Measurements from ENCODE around the gene ENTREP1. TPM values are rescaled to one million over a fixed set of nuclear protein-coding genes. Genes with fewer than 3 reads are reported as not detected.

Gene ENTREP1
- total and polyA plus RNA-seq, 4 donors = 0.07 to 0.33 (median 0.12) TPM

DNA sequence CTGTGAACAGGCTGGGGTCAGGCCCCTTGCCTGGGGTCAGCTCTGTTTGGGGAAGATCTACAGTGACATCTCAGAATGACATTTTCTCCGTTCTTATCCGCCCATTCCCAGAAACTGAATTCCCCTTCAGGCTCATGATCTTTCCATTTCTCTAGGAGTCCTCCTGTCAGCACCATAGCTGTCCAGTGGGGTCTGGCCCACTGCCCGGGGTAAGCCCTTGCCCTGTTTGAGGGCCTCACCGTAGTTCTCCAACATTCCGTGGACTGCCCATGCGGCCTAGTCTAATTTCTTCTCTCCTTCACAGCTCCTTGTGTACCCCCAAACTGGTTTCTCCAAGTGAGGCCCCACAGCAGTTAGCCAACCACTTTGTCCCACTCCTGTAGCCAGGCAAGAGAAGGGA, 68.4 kb downstream of the ENTREP1 start (continued):
- TF ChIP-seq, protein P1, sequence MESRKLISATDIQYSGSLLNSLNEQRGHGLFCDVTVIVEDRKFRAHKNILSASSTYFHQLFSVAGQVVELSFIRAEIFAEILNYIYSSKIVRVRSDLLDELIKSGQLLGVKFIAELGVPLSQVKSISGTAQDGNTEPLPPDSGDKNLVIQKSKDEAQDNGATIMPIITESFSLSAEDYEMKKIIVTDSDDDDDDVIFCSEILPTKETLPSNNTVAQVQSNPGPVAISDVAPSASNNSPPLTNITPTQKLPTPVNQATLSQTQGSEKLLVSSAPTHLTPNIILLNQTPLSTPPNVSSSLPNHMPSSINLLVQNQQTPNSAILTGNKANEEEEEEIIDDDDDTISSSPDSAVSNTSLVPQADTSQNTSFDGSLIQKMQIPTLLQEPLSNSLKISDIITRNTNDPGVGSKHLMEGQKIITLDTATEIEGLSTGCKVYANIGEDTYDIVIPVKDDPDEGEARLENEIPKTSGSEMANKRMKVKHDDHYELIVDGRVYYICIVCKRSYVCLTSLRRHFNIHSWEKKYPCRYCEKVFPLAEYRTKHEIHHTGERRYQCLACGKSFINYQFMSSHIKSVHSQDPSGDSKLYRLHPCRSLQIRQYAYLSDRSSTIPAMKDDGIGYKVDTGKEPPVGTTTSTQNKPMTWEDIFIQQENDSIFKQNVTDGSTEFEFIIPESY (IDR thresholded peaks at IDR 0.05) = no peak
- no peak for TF ChIP-seq RAD21 (IDR thresholded peaks at IDR 0.05)
- no peak for TF ChIP-seq YY1 (IDR thresholded peaks at IDR 0.05)

DNA sequence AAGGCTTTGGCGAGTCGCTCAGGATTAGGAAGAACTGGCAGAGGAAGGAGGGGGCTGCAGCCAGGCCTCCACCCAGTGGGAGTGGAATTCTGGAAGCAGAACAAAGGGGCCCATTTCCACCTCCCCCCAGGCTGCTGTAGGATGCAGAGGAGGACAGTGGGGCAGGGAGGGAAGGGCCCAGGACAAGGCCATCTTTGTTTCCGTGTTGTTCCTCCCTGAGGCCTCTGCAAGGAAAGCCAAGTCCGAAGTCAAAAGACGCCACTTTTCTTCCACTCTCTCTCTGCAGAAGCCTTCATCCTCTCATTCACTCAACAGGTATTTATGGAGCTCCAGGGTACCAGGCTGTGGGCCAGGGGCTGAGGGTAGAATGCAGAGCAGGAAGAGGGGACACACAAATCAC, 70.7 kb downstream of the ENTREP1 start:
- no peak for DNase-seq (ENCODE audit: low spot score)
- WGBS = 94% methylated on average over 5 of the region's 5 CpGs
- H3K4me3 ChIP-seq (ENCODE audit: low read depth in 1 of 3, low read length in 3 of 3) = no peak overlapping the region

DNA sequence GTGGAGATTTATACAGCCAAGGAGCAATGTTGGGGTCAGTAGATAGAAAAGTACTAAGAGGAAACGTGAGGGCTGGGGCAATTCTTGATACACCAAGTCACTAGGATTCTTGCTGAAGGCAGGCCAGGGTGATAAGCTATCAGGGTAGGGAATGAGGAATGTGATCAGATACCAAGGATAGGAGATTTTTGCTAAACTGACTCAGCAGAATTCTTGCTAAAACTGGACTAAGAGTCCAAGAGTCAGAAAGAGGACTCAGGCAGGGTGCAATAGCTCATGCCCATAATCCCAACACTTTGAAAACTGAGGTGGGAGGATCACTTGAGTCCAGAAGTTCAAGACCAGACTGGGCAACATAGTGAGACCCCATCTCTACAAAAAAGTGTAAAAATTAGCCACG, 71.7 kb downstream of the ENTREP1 start:
- 85% methylated on average over 2 of the region's 2 CpGs for WGBS
- Histone ChIP-seq H3K27ac (ENCODE audit: low read depth in 1 of 2, low read length in 2 of 2) (no peak overlapping the region), H3K27me3 (ENCODE audit: control insufficient read depth in 4 of 4, insufficient read depth in 4 of 4, low read length in 3 of 4) (no peaks in the 10 kb centered on the region), H3K9ac (ENCODE audit: low read depth in 1 of 2, low read length in 2 of 2) (no peak overlapping the region), H3K36me3 (ENCODE audit: control insufficient read depth in 4 of 4, insufficient read depth in 3 of 4, low read depth in 1 of 4, low read length in 3 of 4) (no peaks in the 10 kb centered on the region), H3K4me1 (ENCODE audit: control insufficient read depth in 4 of 4, insufficient read depth in 4 of 4, low read length in 3 of 4) (no peaks in the 10 kb centered on the region), H3K4me3 (ENCODE audit: low read depth in 1 of 3, low read length in 3 of 3) (no peak overlapping the region), H3K9me3 (ENCODE audit: control insufficient read depth in 4 of 4, low read length in 3 of 4) (no peaks in the 10 kb centered on the region)
- no peak for DNase-seq (ENCODE audit: low spot score)
- TF ChIP-seq RAD21 (IDR thresholded peaks at IDR 0.05) (no peak), TAF1 (conservative IDR thresholded peaks at IDR 0.05) (no peak), JUND (IDR thresholded peaks at IDR 0.05) (no peak), SP1 (IDR thresholded peaks at IDR 0.05) (no peak), HNF4A (conservative IDR thresholded peaks at IDR 0.05) (no peak), RXRA (IDR thresholded peaks at IDR 0.05) (no peak), NR2F2 (IDR thresholded peaks at IDR 0.05) (no peak)
- TF ChIP-seq, protein P2, sequence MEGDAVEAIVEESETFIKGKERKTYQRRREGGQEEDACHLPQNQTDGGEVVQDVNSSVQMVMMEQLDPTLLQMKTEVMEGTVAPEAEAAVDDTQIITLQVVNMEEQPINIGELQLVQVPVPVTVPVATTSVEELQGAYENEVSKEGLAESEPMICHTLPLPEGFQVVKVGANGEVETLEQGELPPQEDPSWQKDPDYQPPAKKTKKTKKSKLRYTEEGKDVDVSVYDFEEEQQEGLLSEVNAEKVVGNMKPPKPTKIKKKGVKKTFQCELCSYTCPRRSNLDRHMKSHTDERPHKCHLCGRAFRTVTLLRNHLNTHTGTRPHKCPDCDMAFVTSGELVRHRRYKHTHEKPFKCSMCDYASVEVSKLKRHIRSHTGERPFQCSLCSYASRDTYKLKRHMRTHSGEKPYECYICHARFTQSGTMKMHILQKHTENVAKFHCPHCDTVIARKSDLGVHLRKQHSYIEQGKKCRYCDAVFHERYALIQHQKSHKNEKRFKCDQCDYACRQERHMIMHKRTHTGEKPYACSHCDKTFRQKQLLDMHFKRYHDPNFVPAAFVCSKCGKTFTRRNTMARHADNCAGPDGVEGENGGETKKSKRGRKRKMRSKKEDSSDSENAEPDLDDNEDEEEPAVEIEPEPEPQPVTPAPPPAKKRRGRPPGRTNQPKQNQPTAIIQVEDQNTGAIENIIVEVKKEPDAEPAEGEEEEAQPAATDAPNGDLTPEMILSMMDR (IDR thresholded peaks at IDR 0.05; ENCODE audit: low read depth, low read length, missing input control) = no peak
- TF ChIP-seq, protein P3, sequence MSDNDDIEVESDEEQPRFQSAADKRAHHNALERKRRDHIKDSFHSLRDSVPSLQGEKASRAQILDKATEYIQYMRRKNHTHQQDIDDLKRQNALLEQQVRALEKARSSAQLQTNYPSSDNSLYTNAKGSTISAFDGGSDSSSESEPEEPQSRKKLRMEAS (IDR thresholded peaks at IDR 0.05) = no peak

More for the DNA sequence above, 70.7 kb downstream of the ENTREP1 start:
- Histone ChIP-seq H3K27ac (ENCODE audit: low read depth in 1 of 2, low read length in 2 of 2) (no peak overlapping the region), H3K9me3 (ENCODE audit: control insufficient read depth in 4 of 4, low read length in 3 of 4) (no peaks in the 10 kb centered on the region), H3K9ac (ENCODE audit: low read depth in 1 of 2, low read length in 2 of 2) (no peak overlapping the region), H3K4me1 (ENCODE audit: control insufficient read depth in 4 of 4, insufficient read depth in 4 of 4, low read length in 3 of 4) (no peaks in the 10 kb centered on the region), H3K27me3 (ENCODE audit: control insufficient read depth in 4 of 4, insufficient read depth in 4 of 4, low read length in 3 of 4) (no peaks in the 10 kb centered on the region), H3K36me3 (ENCODE audit: control insufficient read depth in 4 of 4, insufficient read depth in 3 of 4, low read depth in 1 of 4, low read length in 3 of 4) (no peaks in the 10 kb centered on the region)
- TF ChIP-seq, protein P4, sequence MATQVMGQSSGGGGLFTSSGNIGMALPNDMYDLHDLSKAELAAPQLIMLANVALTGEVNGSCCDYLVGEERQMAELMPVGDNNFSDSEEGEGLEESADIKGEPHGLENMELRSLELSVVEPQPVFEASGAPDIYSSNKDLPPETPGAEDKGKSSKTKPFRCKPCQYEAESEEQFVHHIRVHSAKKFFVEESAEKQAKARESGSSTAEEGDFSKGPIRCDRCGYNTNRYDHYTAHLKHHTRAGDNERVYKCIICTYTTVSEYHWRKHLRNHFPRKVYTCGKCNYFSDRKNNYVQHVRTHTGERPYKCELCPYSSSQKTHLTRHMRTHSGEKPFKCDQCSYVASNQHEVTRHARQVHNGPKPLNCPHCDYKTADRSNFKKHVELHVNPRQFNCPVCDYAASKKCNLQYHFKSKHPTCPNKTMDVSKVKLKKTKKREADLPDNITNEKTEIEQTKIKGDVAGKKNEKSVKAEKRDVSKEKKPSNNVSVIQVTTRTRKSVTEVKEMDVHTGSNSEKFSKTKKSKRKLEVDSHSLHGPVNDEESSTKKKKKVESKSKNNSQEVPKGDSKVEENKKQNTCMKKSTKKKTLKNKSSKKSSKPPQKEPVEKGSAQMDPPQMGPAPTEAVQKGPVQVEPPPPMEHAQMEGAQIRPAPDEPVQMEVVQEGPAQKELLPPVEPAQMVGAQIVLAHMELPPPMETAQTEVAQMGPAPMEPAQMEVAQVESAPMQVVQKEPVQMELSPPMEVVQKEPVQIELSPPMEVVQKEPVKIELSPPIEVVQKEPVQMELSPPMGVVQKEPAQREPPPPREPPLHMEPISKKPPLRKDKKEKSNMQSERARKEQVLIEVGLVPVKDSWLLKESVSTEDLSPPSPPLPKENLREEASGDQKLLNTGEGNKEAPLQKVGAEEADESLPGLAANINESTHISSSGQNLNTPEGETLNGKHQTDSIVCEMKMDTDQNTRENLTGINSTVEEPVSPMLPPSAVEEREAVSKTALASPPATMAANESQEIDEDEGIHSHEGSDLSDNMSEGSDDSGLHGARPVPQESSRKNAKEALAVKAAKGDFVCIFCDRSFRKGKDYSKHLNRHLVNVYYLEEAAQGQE (IDR thresholded peaks at IDR 0.05) = no peak
- no peak for TF ChIP-seq TAF1 (conservative IDR thresholded peaks at IDR 0.05)
- TF ChIP-seq, protein P1 (IDR thresholded peaks at IDR 0.05) = no peak
- no peak for TF ChIP-seq RXRA (IDR thresholded peaks at IDR 0.05)
- no peak for TF ChIP-seq YY1 (IDR thresholded peaks at IDR 0.05)
- no peak for TF ChIP-seq FOXA2 (IDR thresholded peaks at IDR 0.05)
- no peak for TF ChIP-seq GABPA (IDR thresholded peaks at IDR 0.05 in 1 of 2, conservative IDR thresholded peaks at IDR 0.05 in 1 of 2)
- no peak for TF ChIP-seq EGR1 (IDR thresholded peaks at IDR 0.05; ENCODE audit: low read depth in 2 of 2)
- TF ChIP-seq NR2F2 (IDR thresholded peaks at IDR 0.05) = no peak
- no peak for TF ChIP-seq HNF4G (IDR thresholded peaks at IDR 0.05)
